Activated CD4-positive, alpha-beta T cell treated with anti-CD3 and anti-CD28 coated beads, Interleukin-2, amount 50 U/mL, for 16 hours (primary cell): ENCODE results near the gene NMRAL1.

Experiments
- DNase-seq: peaks from one replicate; pipeline ENCODE4 v3.0.0-alpha.2; 2020

Gene NMRAL1

GRCh38 chr16:4501071-4501478 is 26.6 kb upstream of the NMRAL1 start:
- no peak for DNase-seq

- DNase-seq = peak; percentile 26
Measured at GRCh38 chr16:4500272-4500671, 25.8 kb upstream of the NMRAL1 start.

- DNase-seq = no peak
Measured at GRCh38 chr16:4499196-4499555, 24.8 kb upstream of the NMRAL1 start.

DNA sequence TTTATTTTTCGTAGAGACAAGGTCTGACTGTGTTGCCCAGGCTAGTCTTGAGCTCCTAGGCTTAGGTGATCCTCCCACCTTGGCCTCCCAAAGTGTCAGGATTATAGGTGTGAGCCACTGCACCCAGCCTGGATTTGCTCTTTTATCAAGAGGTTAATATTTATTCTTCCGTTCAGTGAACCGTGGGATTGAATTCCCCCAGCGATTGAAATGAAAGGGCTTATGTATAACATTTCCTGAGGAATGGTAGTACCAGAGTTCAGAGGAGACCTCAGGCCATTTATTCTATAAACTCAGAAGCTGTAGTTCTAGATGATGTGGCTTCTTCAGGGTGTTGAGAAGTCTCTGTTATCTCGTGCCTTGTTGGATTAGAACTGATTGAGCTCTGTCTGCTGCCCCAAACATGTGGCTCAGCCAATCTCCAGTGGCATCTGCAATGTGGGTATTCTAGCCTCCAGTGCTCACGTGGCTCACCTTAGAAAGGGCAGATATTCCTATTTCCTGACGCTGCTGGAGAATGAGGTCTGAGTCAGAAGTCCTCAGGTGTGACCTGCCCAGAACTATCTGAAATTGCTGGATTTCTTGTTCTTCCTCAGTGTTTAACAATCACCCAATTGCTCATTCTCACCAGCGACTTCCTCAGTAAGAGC is 24.2 kb upstream of the NMRAL1 start:
- no peak for DNase-seq

GRCh38 chr16:4496305-4496704 is 21.9 kb upstream of the NMRAL1 start:
- DNase-seq = peak; percentile 24

DNA sequence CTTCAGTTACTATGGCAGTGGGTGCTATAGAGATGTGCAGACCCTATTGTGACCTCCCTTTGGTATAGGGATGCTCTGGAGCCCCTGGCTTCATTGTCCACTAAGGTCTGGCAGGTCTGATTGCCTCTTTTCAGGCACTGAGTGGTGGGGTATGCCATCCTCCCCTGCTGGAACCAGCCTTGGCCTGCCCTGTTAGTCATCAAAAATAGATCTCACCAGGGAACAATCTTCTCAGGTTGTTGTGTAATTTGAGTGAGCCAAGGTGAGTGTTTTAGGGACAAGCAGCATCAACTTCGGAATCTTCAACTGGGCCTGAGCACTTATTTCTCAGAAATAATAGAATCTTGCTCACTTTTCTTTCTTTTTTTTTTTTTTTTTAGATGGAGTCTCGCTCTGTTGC is 21.3 kb upstream of the NMRAL1 start:
- no peak for DNase-seq

- no peak for DNase-seq
Measured at GRCh38 chr16:4494746-4495490, 20.5 kb upstream of the NMRAL1 start.

GRCh38 chr16:4491898-4492297 is 17.5 kb upstream of the NMRAL1 start:
- no peak for DNase-seq

DNA sequence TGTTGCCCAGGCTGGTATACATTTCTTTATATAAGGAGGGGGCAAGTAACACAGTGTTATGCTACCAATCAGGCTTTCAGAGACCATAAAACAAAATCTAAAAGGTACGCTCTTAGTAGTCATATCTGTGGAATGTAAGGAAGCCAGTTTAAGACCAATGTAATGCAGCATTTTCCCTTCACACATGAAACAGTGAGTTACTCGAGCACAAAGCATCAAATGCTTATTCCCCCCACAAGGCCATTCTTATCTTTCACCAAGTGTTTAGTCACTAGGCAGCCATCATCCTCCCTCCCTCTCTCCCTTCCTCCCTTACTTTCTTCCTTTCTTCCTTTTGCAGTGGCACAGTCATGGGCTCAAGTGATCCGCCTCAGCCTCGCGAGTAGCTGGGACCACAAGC is 14.6 kb upstream of the NMRAL1 start:
- DNase-seq = no peak

DNA sequence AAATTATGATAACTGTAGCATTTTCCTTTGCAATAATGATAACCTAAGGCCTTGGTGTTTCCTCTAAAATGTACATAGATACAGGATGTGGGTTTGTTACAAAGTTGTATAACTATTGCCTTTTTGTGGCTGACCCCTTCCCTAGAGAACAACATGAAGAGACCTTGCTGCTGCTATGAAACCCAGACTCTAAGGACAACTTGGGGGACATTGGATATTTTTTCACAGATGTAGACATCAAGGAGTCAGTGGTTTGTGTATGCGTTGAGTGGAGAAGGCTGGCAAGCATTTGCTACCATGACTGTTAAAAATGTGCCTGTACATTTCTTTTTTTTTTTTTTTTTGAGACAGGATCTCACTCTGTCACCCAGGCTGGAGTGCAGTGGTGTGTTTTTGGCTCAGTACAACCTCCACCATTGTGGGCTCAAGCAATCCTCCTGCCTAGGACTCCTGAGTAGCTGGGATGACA is 14.1 kb upstream of the NMRAL1 start:
- DNase-seq = peak; percentile 20

DNA sequence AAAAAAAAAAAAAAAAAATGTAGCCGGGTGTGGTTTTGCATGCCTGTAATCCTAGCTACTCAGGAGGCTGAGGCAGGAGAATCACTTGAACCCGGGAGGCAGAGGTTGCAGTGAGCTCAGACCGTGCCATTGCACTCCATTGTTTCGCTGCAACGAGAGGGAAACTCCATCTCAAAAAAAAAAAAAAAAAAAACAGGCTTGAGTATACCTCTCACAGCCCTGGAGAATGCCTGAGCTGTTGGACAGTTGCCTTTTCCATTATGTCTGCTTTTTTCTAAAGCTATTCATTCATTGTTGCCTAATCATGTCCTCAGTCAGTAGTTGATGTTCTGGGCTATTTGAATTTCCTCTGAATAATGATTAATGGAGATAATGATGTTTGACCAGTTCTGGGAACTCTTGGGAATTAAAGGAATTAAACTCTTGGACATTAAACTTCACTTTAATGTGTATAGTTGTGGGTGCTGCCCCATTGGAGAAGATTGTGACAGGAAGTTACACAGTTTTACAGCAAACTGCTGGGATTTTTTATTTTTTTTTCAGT is 13.6 kb upstream of the NMRAL1 start:
- no peak for DNase-seq

- DNase-seq = no peak
Measured at GRCh38 chr16:4486126-4486893, 11.9 kb upstream of the NMRAL1 start.

GRCh38 chr16:4481963-4482362 is 7.5 kb upstream of the NMRAL1 start:
- DNase-seq = no peak

DNA sequence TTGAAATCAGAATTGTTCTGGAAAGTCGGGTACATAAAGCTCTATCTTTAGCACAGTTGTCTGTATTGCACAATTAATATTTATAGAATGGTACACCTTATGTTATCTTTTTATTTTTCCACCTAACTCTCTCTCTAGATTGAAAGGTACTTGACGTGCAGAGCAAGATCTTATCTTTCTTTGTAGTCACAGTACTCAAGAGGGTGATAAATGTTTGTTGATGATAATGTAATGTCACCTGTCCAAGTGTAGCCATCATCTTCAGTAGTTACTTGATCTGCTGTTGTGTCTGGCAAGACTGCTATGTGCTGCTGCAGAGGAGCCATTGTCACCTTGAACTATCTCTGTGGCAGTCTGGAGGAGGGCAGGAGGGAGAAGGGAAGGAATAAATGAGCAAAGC is 7.1 kb upstream of the NMRAL1 start:
- no peak for DNase-seq

GRCh38 chr16:4477966-4478365 is 3.5 kb upstream of the NMRAL1 start:
- DNase-seq = peak; percentile 39

DNA sequence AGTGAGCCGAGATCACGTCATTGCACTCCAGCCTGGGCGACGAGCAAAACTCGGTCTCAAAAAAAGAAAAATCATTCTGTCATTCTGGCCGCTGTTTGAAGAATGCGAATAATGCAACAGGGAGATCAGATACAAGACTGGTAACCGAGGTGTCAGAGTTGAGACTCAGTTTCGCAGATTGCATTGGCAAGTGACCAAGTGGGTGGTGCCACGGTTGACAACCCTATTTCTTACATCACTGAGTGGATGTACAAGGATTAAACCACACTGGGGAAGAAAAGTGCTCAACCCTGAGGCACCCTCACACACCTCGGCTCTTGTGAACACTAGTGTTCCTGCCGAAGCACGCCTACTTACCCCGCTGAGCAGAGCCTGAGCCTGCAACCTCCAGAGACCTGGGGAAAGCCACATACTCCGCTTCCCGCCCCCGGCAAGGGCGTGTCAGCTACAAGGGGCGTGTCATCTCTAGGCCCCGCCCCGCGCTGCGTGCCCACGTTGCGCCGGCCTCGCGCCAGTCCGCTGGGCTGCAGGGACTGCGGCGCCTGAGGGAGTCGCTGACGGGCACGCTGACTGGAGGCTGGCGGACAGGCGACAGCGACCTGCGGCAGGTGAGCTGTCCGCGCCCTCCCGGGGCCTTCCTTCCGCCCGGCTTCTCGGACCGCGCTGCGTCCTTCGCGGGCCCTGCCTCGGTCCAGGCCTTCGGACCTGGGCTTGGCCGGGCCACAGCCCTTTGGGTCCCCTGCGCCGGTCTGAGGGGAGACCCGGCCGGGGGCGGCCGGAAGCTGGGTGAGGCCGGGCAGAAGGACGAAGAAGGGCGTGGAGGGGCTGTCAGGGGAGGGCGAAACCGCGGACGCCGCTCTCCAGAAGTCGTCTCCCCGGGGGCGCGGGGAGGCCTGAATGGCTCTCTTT is 1.7 kb upstream of the NMRAL1 start, which contains the start of gene HMOX2:
Gene HMOX2, plus strand, starts transcription at position 519 of the 909 bp plus-strand sequence. CDS start 29,127 bp downstream, outside the sequence.
- peak; percentile 97 for DNase-seq

GRCh38 chr16:4472880-4473279 is 1.5 kb downstream of the NMRAL1 start:
- no peak for DNase-seq

DNA sequence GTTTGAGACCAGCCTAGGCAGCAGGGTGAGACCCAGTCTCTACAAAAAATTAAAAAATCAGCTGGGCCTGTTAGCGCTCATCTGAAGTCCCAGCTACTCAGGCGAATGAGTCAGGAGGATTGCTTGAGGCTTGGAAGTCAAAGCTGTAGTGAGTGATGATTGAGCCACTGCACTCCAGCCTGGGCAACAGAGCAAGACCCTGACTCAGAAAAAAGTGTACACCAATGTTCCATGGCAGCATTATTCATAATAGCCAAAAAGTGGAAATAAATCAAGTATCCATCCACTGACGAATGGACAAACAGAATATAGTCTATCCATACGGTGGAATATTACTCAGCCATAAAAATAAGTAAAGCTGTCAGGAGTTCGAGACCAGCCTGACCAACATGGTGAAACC is 2.6 kb downstream of the NMRAL1 start:
- DNase-seq = no peak

DNA sequence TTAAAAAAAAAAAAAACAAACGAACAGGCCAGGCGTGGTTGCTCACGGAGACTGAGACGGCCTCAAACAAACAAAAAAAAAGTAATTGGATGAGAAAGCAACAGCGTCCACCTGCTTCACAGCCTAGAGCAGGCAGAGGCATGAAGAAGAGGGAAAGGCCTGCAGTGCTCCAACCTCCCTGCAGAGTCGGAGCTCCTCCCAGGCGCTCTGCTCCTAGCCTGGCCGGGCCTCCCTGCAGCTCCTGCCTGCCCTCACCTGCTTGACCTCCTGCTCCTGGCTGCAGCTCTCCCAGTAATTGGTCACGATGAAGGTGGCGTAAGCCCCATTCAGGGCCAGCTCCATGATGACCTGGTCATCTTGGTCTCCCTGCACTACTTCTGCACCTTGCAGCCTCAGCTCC is 5.5 kb downstream of the NMRAL1 start:
- no peak for DNase-seq

GRCh38 chr16:4467916-4468315 is 6.5 kb downstream of the NMRAL1 start:
- DNase-seq = no peak

DNA sequence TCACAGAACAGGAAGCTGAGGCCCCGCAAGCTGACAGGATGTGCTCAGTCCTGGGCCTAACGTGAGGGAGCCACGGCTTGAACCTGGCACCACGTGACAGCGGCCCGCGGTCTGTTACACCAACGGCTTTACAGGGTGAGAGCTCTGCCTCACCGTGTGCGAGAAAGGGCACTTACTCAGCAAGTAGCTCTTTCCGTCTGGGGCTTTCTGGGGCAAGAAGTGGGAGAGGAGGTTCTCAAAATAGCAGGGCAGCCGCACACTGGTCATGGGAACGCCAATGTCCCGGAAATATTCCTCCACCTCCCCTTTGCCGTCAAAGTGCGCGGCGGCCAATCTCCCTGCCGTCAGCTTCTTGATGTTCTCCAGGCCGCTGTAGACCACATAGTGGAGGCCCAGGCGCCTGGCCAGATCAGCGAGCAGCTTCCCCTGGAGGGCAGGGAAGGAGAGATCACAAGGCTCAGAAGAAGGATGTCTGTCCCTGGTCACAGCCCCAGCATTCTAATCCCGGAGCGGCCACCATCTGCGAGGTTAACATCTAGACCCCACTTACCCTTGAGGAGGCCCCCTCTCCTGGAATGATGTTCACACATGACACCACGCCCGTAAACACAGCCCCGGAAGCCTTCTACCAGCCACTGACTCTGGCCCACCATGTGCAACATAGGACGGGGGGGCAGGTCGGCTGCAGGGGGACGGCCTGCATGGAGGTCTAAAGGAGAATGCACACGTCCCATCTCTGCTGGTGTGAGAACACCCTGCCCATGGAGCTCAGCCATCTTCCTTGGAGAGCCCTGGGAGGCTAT is 8.2 kb downstream of the NMRAL1 start:
- peak; percentile 70 for DNase-seq
